Activated CD4-positive, alpha-beta T cell treated with anti-CD3 and anti-CD28 coated beads for 1 hour (primary cell): Measurements from ENCODE around the gene HIGD2A.

Experiments
- DNase-seq: peaks from one replicate; pipeline ENCODE4 v3.0.0-alpha.2; 2020

The HIGD2A gene

DNA sequence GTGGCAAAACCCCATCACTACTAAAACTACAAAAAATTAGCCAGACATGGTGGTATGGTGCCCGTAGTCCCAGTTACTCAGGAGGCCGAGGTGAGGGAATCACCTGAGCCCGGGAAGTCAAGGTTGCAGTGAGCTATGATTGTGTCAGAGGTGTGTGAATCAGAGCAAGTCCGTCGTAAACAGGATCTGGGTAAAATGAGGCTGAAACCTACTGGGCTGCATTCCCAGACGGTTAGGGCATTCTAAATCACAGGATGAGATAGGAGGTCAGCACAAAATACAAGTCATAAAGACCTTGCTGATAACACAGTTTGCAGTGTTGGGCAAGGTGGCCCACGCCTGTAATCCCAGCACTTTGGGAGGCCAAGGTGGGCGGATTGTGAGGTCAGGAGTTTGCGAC lies 29.7 kb downstream of the HIGD2A start:
- DNase-seq: no peak

DNA sequence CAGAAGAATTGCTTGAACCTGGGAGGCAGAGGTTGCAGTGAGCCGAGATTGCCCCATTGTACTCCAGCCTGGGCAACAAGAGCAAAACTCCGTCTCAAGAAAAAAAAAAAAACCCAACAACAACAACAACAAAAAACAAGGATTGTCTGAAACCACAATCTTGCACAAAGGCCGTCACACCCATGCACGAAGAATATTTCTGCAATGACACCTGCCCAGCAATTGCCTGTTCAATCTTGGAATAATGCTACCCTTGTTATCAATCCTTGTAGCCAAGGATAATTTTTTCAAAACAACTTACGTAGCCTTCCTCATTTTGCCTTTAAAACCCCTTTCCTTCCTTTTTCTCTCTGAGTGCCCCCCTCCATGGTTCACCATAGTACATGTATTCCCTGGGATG lies 31.5 kb downstream of the HIGD2A start:
- no peak for DNase-seq

DNA sequence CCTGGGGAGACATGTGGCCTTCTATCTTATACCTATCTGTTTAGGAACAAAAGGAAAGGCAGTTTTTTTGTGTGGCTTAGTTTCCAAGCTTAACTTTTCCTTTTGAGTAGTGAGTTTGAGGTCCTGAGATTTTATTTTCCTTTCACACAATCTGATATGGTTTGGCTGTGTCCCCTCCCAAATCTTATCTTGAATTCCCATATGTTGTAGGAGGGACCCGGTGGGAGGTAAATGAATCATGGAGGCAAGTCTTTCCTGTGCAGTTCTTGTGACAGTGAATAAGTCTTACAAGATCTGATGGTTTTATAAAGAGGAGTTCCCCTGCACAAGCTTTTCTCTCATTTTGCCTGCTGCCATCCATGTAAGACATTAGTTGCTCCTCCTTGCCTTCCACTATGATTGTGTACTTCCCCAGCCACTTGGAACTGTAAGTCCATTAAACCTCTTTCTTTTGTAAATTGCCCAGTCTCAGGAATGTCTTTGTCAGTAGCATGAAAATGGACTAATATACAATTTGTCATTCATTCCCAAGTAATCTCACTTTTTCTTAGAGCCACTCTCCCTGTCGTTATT lies 32.5 kb downstream of the HIGD2A start:
- DNase-seq: no peak

DNA sequence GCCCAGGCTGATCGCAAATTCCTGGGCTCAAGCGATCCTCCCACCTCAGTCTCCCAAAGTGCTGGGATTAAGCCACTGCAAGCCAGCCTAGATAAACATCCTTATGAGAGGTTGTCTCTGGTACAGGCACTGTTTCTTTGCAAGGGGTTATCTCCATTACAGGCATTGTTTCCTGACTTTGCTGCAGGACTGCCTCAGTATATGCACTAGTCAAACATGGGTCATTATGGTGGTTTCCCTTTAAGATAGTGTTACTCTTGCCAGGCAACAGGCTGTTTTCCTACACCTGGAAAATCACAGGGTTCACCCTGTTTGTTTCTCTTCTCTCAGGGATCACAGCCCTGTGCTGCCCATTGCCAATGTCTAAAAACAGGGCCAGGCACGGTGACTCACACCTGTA lies 35.6 kb downstream of the HIGD2A start:
- no peak for DNase-seq

DNA sequence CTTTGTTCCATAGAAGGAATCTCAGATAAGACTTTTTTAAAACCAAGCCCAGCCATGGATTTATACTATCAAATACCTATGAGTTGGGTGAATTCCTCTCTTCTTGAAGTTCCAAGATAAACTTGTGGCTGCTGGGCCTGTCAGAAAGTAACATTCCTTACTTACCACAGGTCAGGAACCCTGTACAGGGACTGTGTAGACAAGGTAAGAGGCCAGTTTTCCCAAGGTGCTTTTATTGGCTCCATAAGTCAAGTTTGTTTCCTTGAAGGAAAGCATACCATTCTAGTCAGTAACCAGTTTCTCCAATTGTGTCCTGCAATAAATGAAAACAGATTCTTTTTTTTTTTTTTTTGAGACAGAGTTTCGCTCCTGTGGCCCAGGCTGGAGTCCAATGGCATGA lies 36.6 kb downstream of the HIGD2A start:
- DNase-seq: no peak

DNA sequence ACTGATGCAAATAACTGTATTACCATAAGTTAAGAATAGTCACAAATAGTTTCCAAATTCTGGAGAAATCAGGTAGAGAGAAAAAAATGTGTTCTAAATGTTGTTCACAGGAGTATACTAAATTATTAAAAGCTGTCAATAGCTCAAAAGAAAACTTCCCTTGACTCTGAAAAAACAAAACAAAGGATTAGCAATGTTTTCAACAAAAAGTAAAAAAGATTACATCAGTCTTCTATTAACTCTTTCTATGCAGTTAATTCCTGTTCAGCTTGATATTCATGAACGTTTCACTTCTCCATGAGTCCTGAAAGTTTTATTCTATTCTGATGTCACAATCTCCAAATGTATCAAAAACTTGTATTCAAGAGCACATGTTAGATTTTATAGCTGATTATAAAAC lies 37.2 kb downstream of the HIGD2A start:
- no peak for DNase-seq

DNA sequence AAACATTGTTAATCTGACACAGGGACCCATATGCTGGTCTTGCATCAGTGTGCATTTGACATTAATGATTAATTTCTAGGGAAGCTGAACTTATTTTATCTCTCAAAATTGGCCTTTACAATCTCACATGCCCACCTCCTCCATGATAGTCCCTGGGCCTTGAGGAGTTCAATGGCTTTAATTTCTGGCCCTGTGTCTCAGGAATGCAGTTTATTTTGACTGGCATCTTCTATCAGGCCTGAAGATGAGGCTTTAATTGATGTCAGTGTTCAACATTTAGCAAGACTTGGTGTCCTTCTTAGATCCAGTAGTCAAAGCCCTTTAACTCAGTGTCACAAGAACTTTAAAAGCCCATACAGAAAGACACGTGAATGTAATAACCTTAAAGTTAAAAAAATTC lies 38.3 kb downstream of the HIGD2A start:
- no peak for DNase-seq

DNA sequence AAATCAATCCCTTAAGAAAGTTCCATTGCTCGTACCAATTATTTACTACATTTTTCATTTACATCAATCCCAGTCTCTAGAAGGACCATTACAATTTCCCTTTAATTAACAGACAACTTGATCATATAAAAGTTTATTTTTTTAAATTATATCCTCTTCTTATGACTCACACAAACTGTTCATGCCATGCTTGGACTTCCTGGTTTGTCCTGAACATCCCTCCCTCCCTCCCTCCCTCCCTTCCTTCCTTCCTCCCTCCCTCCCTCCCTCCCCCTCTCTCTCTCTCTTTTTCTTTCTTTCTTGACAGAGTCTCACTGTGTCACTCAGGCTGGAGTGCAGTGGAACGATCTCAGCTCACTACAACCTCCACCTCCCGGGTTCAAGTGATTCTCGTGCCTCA lies 39.4 kb downstream of the HIGD2A start:
- no peak for DNase-seq

DNA sequence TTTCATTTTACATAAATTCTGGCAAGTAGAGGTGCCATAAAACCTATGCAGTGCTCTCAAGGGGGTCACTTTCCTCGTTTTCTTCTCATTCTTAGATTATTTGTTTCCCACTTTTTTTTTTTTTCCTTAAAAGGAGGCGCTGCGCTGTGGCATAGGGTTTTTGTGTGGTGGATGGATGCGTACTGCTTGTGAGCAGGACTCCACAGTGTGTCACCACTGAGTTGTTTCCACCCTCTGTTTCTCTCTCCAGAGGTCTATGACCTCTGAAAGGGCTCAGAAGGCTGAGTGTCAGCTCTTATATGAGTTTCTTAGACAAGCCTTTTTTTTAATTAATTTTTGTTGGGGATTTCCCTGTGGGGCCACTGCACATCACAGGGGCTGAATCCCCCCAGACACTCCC lies 41.4 kb downstream of the HIGD2A start:
- DNase-seq: no peak

DNA sequence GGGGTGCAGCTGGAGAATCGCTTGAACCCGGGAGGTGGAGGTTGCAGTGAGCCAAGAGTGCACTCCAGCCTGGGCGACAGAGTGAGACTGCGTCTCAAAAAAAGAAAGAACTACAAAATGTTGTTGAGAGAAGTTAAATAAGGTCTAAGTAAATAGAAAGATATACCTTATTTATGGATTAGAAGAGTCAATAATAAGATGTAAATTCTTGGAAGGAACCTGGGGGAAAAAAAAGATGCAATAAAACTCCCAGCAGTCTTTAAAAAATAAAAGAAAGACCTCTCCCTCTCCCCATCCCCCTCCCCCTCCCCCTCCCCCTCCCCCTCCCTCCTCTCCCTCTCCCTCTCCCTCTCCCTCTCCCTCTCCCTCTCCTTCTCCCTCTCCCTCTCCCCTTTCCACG lies 44.2 kb downstream of the HIGD2A start:
- DNase-seq: no peak

DNA sequence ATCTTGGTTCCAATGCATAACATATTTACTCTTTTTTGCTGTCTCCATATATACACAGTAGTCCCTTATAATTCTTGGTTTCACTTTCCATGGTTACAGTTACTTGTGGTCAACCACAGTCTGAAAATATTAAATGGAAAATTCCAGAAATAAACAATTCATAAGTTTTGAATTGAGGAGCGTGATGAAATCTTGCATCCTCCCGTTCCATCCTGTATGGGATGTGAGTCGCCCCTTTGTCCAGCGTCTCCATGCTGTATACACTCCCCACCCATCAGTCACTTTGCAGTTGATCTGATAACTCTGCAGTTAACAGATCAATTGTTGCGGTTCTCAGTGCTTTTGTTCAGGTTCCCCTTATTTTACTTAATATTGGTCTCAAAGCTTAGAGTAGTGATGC lies 48.1 kb downstream of the HIGD2A start:
- DNase-seq: no peak

DNA sequence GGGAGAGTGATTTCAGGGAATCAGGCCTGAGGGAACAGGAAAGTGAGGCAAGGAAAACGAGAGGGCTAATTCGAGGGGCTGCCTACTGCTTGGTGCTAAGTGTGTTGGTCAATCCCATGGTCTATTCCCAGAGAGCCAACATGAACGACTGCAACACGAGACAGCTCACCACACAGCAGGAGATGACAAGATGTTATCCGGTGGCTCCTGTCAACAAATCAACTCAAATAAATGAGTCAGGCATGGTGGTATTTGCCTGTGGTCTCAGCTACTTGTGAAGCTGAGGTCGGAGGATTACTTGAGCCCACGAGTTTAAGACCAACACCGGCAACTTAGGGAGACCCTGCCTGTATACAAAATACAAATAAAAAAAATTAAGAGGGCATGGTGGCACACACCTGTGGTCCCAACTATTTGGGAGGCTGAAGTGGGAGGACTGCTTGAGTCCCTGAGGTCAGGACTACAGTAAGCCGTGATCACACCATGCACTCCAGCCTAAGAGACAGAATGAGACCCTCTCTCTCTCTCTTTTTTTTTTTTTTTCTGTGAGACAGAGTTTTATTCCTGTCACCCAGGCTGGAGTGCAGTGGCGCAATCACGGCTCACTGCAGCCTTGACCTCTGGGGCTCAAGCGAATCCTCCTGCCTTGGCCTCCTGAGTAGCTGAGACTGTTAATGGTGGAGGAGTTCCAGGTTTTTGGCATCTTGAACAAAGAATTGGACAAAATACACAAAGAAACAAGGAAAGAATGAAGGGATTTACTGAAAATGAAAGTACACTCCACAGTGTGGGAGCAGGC lies 50.6 kb downstream of the HIGD2A start:
- DNase-seq: no peak
